Mesothelial cell of epicardium (in vitro differentiated cells): ENCODE data around the gene MRPS34. TPM values are rescaled to one million over a fixed set of nuclear protein-coding genes. Genes with fewer than 3 reads are reported as not detected.

ENCODE experiments used
- DNase-seq, 2 experiments: peaks; one replicate each; pipeline ENCODE4 v3.0.0; 2021; ENCODE audit warnings: low spot score in 2 of 2; ENCODE audit not compliant: unreplicated experiment in 2 of 2
- H3K27ac Mint-ChIP-seq: 2 replicates; pipeline ENCODE4 v1.8.0; 2021; ENCODE audit warnings: mixed read lengths
- H3K27me3 Mint-ChIP-seq: 2 replicates; pipeline ENCODE4 v1.8.0; 2021; ENCODE audit warnings: low read depth, mixed read lengths
- H3K36me3 Mint-ChIP-seq: 2 replicates; pipeline ENCODE4 v1.8.0; 2021; ENCODE audit warnings: mixed read lengths
- H3K4me1 Mint-ChIP-seq: 2 replicates; pipeline ENCODE4 v1.8.0; 2021; ENCODE audit warnings: mixed read lengths
- H3K4me3 Mint-ChIP-seq: 2 replicates; pipeline ENCODE4 v1.8.0; 2021; ENCODE audit warnings: mild to moderate bottlenecking, moderate library complexity, mixed read lengths
- H3K9me3 Mint-ChIP-seq: 2 replicates; pipeline ENCODE4 v1.8.0; 2021; ENCODE audit warnings: mixed read lengths
- total RNA-seq: library from RNA; stranded (reverse); gene quantifications from 3 replicates; pipeline ENCODE4 v1.2.1, GENCODE V29; 2021
- TF ChIP-seq, protein P1 (sequence below): fragments of 200-600 bp; sonication (generic); IDR thresholded peaks from one replicate; pipeline ENCODE4 v1.5.0; 2021; ENCODE audit warnings: antibody characterized with exemption; ENCODE audit not compliant: unreplicated experiment

Gene MRPS34
- total RNA-seq, 1 donor from 2014 or later = 62.2 TPM

DNA sequence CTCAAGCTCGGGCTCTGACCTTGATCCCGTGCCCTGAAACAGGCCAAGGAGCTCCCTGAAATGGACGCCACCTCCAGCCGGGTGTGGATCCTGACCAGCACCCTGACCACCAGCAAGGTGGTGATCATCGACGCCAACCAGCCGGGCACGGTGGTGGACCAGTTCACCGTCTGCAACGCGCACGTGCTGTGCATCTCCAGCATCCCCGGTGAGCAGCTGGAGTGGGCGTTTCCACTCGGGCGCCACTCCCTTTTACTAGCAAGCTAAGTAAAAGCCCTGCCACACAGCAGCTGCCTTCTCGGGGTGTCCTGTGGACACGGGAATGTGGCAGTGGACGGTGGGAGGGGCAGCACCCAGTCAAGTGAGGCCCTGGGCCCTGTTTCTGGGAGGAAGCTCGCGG lies 8.0 kb downstream of the MRPS34 start:
- DNase-seq = no peak
- Mint-ChIP-seq H3K36me3 (peaks cover 10% of the 10 kb centered on the region), H3K4me1 (peaks cover under 1% of the 10 kb centered on the region), H3K27me3 (no peaks in the 10 kb centered on the region), H3K4me3 (no peak overlapping the region), H3K9me3 (no peaks in the 10 kb centered on the region), H3K27ac (no peak overlapping the region)
- TF ChIP-seq, protein P1, sequence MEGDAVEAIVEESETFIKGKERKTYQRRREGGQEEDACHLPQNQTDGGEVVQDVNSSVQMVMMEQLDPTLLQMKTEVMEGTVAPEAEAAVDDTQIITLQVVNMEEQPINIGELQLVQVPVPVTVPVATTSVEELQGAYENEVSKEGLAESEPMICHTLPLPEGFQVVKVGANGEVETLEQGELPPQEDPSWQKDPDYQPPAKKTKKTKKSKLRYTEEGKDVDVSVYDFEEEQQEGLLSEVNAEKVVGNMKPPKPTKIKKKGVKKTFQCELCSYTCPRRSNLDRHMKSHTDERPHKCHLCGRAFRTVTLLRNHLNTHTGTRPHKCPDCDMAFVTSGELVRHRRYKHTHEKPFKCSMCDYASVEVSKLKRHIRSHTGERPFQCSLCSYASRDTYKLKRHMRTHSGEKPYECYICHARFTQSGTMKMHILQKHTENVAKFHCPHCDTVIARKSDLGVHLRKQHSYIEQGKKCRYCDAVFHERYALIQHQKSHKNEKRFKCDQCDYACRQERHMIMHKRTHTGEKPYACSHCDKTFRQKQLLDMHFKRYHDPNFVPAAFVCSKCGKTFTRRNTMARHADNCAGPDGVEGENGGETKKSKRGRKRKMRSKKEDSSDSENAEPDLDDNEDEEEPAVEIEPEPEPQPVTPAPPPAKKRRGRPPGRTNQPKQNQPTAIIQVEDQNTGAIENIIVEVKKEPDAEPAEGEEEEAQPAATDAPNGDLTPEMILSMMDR = no peak

DNA sequence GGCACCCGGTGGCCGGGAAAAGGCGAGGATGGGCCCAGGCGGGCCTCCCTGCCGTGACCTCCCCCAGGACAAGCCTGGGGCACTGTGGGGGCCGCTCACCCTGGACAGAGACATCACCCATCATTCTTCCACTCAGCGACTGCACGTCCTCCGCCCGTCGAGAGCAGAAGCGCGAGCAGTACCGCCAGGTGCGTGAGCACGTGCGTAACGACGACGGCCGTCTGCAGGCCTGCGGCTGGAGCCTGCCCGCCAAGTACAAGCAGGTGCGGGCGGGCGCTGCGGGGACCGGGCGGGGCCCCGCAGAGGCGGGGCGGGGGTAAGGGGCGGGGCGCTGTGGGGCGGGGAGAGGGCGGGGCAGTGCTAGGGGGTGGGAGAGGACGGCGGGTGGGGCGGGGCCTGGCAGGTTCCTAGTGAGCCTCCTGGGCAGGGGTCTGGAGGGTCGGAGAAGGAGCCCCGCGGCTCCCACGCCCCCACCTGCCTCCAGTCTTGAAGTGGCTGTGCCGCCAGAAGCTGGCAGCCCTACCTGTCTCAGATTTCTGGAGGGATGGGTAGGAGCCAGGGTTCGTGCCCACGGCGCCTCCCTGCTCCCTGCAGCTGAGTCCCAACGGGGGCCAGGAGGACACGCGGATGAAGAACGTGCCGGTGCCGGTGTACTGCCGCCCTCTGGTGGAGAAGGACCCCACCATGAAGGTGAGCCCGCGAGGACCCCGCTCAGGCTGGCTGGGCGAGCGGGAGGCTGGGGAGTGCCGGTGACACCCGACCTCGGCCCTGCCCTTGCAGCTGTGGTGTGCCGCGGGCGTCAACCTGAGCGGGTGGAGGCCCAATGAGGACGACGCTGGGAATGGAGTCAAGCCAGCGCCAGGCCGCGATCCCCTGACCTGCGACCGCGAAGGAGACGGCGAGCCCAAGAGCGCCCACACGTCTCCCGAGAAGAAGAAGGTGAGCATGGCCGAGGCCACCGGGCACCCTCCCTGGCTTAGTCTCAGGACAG lies 9.1 kb downstream of the MRPS34 start:
- peak in 1 of 2 experiments; percentile 65 for DNase-seq
- no peaks in the 10 kb centered on the region for H3K9me3 Mint-ChIP-seq
- no peaks in the 10 kb centered on the region for H3K27me3 Mint-ChIP-seq
- TF ChIP-seq, protein P1 = peak; percentile 59
- H3K4me3 Mint-ChIP-seq = no peak overlapping the region
- no peak overlapping the region for H3K27ac Mint-ChIP-seq
- H3K36me3 Mint-ChIP-seq = peaks cover 10% of the 10 kb centered on the region
- H3K4me1 Mint-ChIP-seq = no peaks in the 10 kb centered on the region

DNA sequence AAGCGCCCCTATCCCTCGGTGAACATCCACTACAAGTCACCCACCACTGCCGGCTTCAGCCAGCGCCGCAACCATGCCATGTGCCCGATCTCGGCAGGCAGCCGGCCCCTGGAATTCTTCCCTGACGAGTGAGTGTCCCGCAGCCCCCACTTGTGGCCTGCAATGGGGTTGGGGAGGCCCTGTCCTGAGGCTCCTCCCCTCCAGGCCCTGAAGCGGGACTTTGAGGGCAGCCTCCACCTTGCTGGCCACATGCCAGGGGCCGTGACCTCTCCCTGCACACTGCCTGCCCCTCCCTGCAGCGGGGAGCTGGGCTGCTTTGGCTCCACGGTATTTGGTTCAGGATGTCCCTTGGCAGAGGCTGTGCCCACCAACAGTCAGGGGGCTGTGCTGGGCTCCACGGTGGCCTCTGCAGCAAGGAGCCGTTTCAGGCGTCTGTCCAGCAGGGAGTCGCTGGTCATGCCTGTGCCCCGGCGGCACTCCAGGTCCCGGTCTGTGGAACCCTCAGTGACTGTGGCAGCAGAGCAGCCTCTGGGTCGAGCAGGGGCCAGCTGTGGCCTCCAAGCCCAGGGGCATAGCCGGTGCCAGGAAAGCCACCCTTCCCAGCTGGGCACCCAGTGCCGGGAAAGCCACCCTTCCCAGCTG lies 9.9 kb downstream of the MRPS34 start:
- DNase-seq = no peak
- TF ChIP-seq, protein P1 = no peak
- H3K36me3 Mint-ChIP-seq = peaks cover 9% of the 10 kb centered on the region

DNA sequence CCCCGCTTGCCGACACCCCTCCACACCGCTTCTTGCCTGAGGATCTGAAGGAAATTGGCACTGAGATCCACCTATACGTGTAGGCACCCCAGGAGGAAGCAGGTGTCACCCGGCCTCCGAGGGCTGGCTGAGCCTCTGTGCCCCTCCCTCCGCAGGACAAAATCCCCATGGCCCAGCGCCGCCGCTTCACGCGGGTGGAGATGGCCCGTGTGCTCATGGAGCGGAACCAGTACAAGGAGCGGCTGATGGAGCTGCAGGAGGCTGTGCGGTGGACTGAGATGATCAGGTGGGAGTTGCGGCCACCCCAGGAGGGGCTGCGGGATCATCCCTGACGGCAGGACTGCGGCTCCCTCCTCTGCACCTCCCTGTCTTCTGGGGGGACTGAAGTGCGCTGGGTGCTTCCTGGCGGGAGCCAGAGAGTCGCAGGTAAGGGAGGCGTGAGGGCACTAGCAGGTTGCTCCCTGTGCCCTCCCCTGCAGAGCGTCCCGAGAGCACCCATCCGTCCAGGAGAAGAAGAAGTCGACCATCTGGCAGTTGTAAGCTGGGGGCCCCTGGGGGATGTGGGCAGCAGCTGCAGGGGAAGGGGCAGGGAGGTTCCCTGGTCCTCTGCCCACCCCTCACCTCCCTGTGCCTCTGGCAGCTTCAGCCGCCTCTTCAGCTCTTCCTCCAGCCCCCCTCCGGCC lies 10.6 kb downstream of the MRPS34 start:
- TF ChIP-seq, protein P1 = no peak
- H3K27ac Mint-ChIP-seq = no peak overlapping the region
- no peak for DNase-seq
- H3K4me1 Mint-ChIP-seq = no peaks in the 10 kb centered on the region
- H3K4me3 Mint-ChIP-seq = no peak overlapping the region
- H3K9me3 Mint-ChIP-seq = no peaks in the 10 kb centered on the region
- H3K36me3 Mint-ChIP-seq = peaks cover 8% of the 10 kb centered on the region
- H3K27me3 Mint-ChIP-seq = no peaks in the 10 kb centered on the region

More for the DNA sequence above, 9.9 kb downstream of the MRPS34 start:
- Mint-ChIP-seq H3K27ac (no peak overlapping the region), H3K4me3 (no peak overlapping the region), H3K4me1 (no peaks in the 10 kb centered on the region), H3K27me3 (no peaks in the 10 kb centered on the region), H3K9me3 (no peaks in the 10 kb centered on the region)

DNA sequence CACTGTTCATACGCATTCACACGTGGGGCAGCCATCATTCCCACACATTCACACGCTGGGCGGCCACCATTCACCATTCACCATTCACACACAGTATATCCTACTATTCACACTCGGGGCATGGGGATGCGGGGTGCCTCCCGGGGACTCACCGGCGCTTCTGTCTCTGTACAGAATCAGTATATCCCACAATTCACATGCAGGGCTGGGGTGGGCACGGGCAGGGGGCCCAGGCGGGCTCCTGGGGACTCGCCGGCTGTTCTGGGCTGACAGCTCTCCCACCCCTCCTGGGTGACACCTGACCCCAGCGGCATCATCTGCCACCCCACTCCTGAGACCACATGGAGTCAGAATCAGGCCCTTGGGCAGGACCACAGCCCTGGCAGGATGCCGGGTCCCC lies 11.2 kb downstream of the MRPS34 start:
- H3K4me1 Mint-ChIP-seq = no peaks in the 10 kb centered on the region
- TF ChIP-seq, protein P1 = no peak
- H3K4me3 Mint-ChIP-seq = no peak overlapping the region
- H3K36me3 Mint-ChIP-seq = peaks cover 5% of the 10 kb centered on the region
- H3K27me3 Mint-ChIP-seq = no peaks in the 10 kb centered on the region
- no peaks in the 10 kb centered on the region for H3K9me3 Mint-ChIP-seq
- no peak for DNase-seq
- no peak overlapping the region for H3K27ac Mint-ChIP-seq
